Measurements from ENCODE around the gene ABCA3. TPM values are rescaled to one million over a fixed set of nuclear protein-coding genes. Genes with fewer than 3 reads are reported as not detected.
A peak's percentile ranks its signal among the peaks of the same experiment; 100 is the strongest.

ABCA3 gene
- total RNA-seq, 2 donors from 2014 or later, result 3.3 to 3.5 TPM

DNA sequence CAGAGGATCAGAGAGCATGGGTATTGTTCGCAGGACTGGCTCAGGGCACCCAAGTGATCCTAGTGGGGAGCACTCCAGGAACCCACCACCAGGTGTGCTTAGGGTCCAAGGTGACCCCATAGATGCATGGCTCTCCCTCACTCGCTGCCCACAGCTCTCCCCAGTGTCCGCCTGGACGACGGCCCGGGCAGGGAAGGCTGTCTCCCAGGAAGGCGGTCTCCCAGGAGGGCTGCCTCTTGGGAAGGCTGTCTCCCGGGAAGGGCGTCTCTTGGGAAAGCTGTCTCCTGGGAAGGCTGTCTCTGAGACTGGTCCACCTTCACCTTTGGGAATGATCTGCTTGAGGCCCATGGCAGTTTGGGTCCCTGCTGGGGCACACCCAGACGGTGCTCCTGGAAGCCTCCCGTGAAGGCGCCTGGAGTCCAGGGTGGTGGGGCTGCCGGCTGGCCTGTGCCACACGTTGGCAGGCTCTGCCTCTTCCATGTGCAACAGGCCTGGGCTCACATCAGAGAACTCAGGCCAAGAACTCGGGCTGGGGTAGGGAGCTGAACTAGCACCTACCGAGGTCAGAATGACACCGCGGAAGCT, 94.1 kb downstream of the ABCA3 start:
- H3K27me3 Mint-ChIP-seq (ENCODE audit: insufficient read depth), result no peaks in the 10 kb centered on the region
- WGBS, 2 experiments (ENCODE audit: insufficient coverage in 1 of 2, insufficient read length in 1 of 2), result 93 to 97% methylated on average over 12 to 18 of the region's 18 CpGs
- Histone ChIP-seq H3K27me3 (ENCODE audit: control insufficient read depth, insufficient read depth, low read length, poor library complexity, severe bottlenecking) (no peaks in the 10 kb centered on the region), H3K9ac (ENCODE audit: extremely low read depth, low read length, poor library complexity, severe bottlenecking) (no peak overlapping the region), H3K36me3 (ENCODE audit: control insufficient read depth, insufficient read depth, low read length) (peaks cover 57% of the 10 kb centered on the region), H3K4me1 (ENCODE audit: control insufficient read depth, insufficient read depth, low read length) (no peaks in the 10 kb centered on the region), H3K4me3 (ENCODE audit: low read length) (no peak overlapping the region), H3K27ac (ENCODE audit: low read depth, low read length) (no peak overlapping the region), H3K9me3 (ENCODE audit: control insufficient read depth, low read length) (no peaks in the 10 kb centered on the region)
- TF ChIP-seq, protein P1, sequence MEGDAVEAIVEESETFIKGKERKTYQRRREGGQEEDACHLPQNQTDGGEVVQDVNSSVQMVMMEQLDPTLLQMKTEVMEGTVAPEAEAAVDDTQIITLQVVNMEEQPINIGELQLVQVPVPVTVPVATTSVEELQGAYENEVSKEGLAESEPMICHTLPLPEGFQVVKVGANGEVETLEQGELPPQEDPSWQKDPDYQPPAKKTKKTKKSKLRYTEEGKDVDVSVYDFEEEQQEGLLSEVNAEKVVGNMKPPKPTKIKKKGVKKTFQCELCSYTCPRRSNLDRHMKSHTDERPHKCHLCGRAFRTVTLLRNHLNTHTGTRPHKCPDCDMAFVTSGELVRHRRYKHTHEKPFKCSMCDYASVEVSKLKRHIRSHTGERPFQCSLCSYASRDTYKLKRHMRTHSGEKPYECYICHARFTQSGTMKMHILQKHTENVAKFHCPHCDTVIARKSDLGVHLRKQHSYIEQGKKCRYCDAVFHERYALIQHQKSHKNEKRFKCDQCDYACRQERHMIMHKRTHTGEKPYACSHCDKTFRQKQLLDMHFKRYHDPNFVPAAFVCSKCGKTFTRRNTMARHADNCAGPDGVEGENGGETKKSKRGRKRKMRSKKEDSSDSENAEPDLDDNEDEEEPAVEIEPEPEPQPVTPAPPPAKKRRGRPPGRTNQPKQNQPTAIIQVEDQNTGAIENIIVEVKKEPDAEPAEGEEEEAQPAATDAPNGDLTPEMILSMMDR (conservative IDR thresholded peaks at IDR 0.05), result no peak
- H3K4me3 Mint-ChIP-seq, result no peak overlapping the region
- H3K4me1 Mint-ChIP-seq, result no peaks in the 10 kb centered on the region
- no peak overlapping the region for H3K27ac Mint-ChIP-seq
- peaks cover 2% of the 10 kb centered on the region for H3K9me3 Mint-ChIP-seq
- DNase-seq, result no peak
- peaks cover 48% of the 10 kb centered on the region for H3K36me3 Mint-ChIP-seq (ENCODE audit: low read depth)

DNA sequence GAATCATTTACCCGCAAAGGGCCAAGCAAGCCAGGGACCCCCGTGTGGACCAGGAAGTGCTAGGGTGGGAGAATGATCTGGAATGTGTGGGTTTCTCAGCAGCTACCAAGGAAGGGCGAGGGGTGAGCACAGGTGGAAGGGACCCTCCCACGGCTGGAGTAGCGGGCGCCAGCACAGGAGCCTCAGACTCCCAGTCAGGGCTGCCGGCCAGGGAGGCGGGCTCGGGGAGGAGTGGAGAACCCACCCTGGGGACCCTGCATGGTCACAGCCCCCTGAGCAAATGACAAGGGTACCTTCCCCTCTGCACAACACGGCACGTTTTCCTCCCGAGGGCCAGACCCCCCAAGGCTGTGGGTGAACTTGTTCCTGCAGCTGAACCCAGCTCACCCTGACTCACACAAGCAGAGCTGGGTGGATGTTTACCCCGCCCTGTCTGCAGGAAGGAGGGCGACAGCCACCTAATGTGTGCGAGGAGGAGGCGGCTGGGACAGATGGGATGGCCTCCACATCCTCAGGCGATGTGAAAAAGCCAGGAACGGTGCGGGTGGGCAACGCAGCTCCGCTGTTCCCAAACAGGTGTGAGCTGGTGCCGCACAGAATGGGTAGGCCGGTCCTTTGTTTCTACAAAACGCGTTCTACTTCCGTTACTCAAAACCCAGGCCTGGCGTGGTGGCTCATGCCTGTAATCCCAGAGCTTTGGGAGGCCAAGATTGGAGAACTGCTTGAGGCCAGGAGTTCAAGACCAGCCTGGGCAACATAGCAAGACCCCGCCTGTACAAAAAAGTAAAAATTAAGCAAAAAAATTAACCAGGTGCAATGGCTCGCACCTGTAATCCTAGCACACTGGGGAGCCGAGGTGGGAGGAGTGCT, 95.4 kb downstream of the ABCA3 start:
- no peaks in the 10 kb centered on the region for H3K27me3 ChIP-seq (ENCODE audit: control insufficient read depth, insufficient read depth, low read length, poor library complexity, severe bottlenecking)
- DNase-seq, result no peak
- H3K9me3 Mint-ChIP-seq, result peaks cover 2% of the 10 kb centered on the region
- no peaks in the 10 kb centered on the region for H3K9me3 ChIP-seq (ENCODE audit: control insufficient read depth, low read length)
- H3K9ac ChIP-seq (ENCODE audit: extremely low read depth, low read length, poor library complexity, severe bottlenecking), result no peak overlapping the region
- no peaks in the 10 kb centered on the region for H3K4me1 ChIP-seq (ENCODE audit: control insufficient read depth, insufficient read depth, low read length)
- no peak overlapping the region for H3K4me3 ChIP-seq (ENCODE audit: low read length)
- TF ChIP-seq, protein P1 (conservative IDR thresholded peaks at IDR 0.05), result no peak
- peaks cover 57% of the 10 kb centered on the region for H3K36me3 ChIP-seq (ENCODE audit: control insufficient read depth, insufficient read depth, low read length)
- H3K27ac ChIP-seq (ENCODE audit: low read depth, low read length), result no peak overlapping the region
- no peaks in the 10 kb centered on the region for H3K27me3 Mint-ChIP-seq (ENCODE audit: insufficient read depth)
- H3K27ac Mint-ChIP-seq, result no peak overlapping the region
- H3K4me3 Mint-ChIP-seq, result no peak overlapping the region
- no peaks in the 10 kb centered on the region for H3K4me1 Mint-ChIP-seq
- peaks cover 48% of the 10 kb centered on the region for H3K36me3 Mint-ChIP-seq (ENCODE audit: low read depth)
- WGBS, 2 experiments (ENCODE audit: insufficient coverage in 1 of 2, insufficient read length in 1 of 2), result 95% methylated on average over 29 to 30 of the region's 30 CpGs

GRCh38 chr16:2244301-2244700, 96.2 kb downstream of the ABCA3 start:
- Mint-ChIP-seq H3K4me3 (no peak overlapping the region), H3K9me3 (no peaks in the 10 kb centered on the region), H3K4me1 (no peaks in the 10 kb centered on the region), H3K36me3 (ENCODE audit: low read depth) (peaks cover 48% of the 10 kb centered on the region), H3K27ac (no peak overlapping the region), H3K27me3 (ENCODE audit: insufficient read depth) (no peaks in the 10 kb centered on the region)
- WGBS, 2 experiments (ENCODE audit: insufficient coverage in 1 of 2, insufficient read length in 1 of 2), result 94 to 97% methylated on average over 10 to 17 of the region's 17 CpGs
- no peak overlapping the region for H3K9ac ChIP-seq (ENCODE audit: extremely low read depth, low read length, poor library complexity, severe bottlenecking)
- H3K9me3 ChIP-seq (ENCODE audit: control insufficient read depth, low read length), result no peaks in the 10 kb centered on the region
- H3K4me3 ChIP-seq (ENCODE audit: low read length), result no peak overlapping the region
- peaks cover 56% of the 10 kb centered on the region for H3K36me3 ChIP-seq (ENCODE audit: control insufficient read depth, insufficient read depth, low read length)
- no peaks in the 10 kb centered on the region for H3K27me3 ChIP-seq (ENCODE audit: control insufficient read depth, insufficient read depth, low read length, poor library complexity, severe bottlenecking)
- H3K27ac ChIP-seq (ENCODE audit: low read depth, low read length), result no peak overlapping the region
- no peak for DNase-seq
- TF ChIP-seq, protein P1 (conservative IDR thresholded peaks at IDR 0.05), result peak; percentile 57
- no peaks in the 10 kb centered on the region for H3K4me1 ChIP-seq (ENCODE audit: control insufficient read depth, insufficient read depth, low read length)
